GM19193 (cell line): ENCODE results near the gene ASF1A.

Source experiments
- POLR2A ChIP-seq: IDR thresholded peaks from 4 replicates; pipeline ENCODE4 v1.6.1; 2011; ENCODE audit not compliant: insufficient read depth, insufficient read length; ENCODE audit errors: extremely low read depth

The ASF1A gene

GRCh38 chr6:118923035-118923434 is 29.1 kb downstream of the ASF1A start:
- no peak for TF ChIP-seq POLR2A

GRCh38 chr6:118930680-118931079 is 36.7 kb downstream of the ASF1A start:
- no peak for TF ChIP-seq POLR2A

DNA sequence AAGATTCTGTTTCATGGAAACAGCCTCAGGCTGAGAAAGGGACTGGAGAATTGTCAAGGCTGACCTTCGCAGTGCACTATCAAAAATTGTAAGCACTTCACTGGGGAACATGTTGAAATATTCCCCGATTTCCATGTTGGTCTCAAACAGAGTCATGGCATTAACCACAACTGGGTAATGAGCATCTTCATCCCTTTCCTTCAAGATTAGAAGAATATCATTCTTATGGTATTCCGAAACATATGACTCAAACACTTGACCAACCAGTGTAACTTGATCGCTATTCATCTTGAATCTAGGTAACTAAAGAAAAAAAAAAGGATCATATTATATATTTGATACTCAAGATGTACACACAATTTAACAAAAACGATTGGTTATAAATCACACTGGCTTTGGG is 37.5 kb downstream of the ASF1A start:
- no peak for TF ChIP-seq POLR2A

DNA sequence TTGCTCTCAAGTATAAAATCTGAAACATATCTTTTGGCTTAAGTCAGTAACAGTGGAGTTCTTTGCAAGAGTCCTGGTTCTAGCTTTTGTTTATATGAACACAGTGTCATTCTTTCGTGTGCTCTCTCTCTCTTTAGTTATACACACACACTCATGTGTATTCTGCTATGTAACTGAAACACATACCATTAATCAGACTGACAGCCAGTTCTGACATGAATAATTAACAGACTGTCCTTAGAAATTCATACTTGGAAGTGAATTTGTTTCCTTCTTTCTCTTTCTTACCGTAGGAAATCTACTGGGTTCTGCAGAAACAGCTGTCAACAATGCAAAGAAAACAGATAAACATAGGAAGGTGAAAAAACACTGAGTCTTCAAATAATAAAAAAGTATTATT is 38.5 kb downstream of the ASF1A start:
- no peak for TF ChIP-seq POLR2A

GRCh38 chr6:118933855-118934460 is 40.0 kb downstream of the ASF1A start:
- TF ChIP-seq POLR2A, result no peak

- TF ChIP-seq POLR2A, result peak; percentile 65
Measured at GRCh38 chr6:118934461-118935330, 40.7 kb downstream of the ASF1A start, which contains the start of gene MCM9. MCM9 (minus strand) TSS chr6:118935159; CDS start chr6:118931723, 3,436 bp downstream.

GRCh38 chr6:118935331-118935668 is 41.3 kb downstream of the ASF1A start:
- TF ChIP-seq POLR2A, result no peak

GRCh38 chr6:118935978-118936703 is 42.2 kb downstream of the ASF1A start:
- no peak for TF ChIP-seq POLR2A

DNA sequence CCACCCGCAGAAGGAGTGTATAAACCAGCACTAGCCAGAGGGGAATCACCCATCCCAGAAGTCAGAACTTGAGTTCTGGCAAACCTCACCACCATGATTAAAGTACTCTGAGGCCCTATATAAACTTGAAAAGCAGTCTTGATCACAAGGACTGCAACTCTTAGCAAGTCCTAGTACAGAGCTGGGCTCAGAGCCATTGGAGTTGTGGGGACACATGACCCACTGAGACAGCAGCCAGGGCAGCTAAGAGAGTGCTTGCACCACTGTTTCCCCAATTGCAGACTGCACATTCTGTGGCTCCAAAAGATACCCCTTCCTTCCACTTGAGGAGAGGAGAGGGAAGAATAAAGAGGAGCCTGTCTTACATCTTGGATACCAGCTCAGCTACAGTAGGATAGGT is 45.7 kb downstream of the ASF1A start:
- no peak for TF ChIP-seq POLR2A

GRCh38 chr6:118940770-118941169 is 46.8 kb downstream of the ASF1A start:
- no peak for TF ChIP-seq POLR2A

DNA sequence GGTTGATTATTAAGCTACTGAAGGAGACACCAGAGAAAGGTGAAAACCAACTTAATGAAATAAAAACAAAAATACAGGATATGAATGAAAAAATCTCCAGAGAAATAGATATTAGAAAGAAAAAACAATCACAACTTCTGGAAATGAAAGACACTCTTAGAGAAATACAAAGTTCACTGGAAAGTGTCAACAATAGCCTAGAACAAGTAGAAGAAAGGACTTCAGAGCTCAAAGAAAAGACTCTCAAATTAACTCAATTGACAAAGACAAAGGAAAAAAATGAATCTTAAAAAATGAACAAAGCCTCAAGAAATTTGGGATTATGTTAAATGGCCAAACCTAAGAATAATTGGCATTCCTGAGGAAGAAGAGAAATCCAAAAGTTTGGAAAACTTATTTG is 51.3 kb downstream of the ASF1A start:
- no peak for TF ChIP-seq POLR2A

- TF ChIP-seq POLR2A, result no peak
Measured at GRCh38 chr6:118952683-118953082, 58.7 kb downstream of the ASF1A start.

GRCh38 chr6:118953391-118953790 is 59.4 kb downstream of the ASF1A start:
- TF ChIP-seq POLR2A, result no peak
